Measurements from ENCODE around the gene HNRNPL.
"Not testable (repeated sequence)": the region's sequence is repeated elsewhere in the genome, so short reads cannot be mapped to it uniquely, and the experiment has no call there.

Gene HNRNPL

GRCh38 chr19:38861368-38861767 lies 11.6 kb upstream of the HNRNPL start:
- no peak for TF ChIP-seq GLIS3 (CRISPR knock-in tag; IDR thresholded peaks at IDR 0.05)
- TF ChIP-seq TSHZ2 (CRISPR knock-in tag; IDR thresholded peaks at IDR 0.05) = no peak
- TF ChIP-seq ZFP30 (CRISPR knock-in tag; IDR thresholded peaks at IDR 0.05) = no peak
- no peak for TF ChIP-seq TCF4 (CRISPR knock-in tag; IDR thresholded peaks at IDR 0.05; ENCODE audit: borderline replicate concordance)
- no peak for TF ChIP-seq OSR1 (CRISPR knock-in tag; IDR thresholded peaks at IDR 0.05)
- TF ChIP-seq ESRRG (CRISPR knock-in tag; IDR thresholded peaks at IDR 0.05) = no peak
- no peak for ATAC-seq

GRCh38 chr19:38859631-38860204 lies 9.9 kb upstream of the HNRNPL start:
- ATAC-seq = not testable (repeated sequence)

- TF ChIP-seq TOX (CRISPR knock-in tag; IDR thresholded peaks at IDR 0.05; ENCODE audit: borderline replicate concordance) = no peak
- TF ChIP-seq PATZ1 (CRISPR knock-in tag; IDR thresholded peaks at IDR 0.05; ENCODE audit: borderline replicate concordance) = no peak
- no peak for TF ChIP-seq CREB5 (CRISPR knock-in tag; IDR thresholded peaks at IDR 0.05; ENCODE audit: low read depth)
- TF ChIP-seq ISL1 (CRISPR knock-in tag; IDR thresholded peaks at IDR 0.05) = no peak
- no peak for TF ChIP-seq ZFP3 (CRISPR knock-in tag; IDR thresholded peaks at IDR 0.05)
- no peak for TF ChIP-seq TSHZ2 (CRISPR knock-in tag; IDR thresholded peaks at IDR 0.05)
- TF ChIP-seq ZNF565 (CRISPR knock-in tag; conservative IDR thresholded peaks at IDR 0.05; ENCODE audit: low read depth) = no peak
These were observed 7.0 kb upstream of the HNRNPL start for GRCh38 chr19:38856813-38857212.

GRCh38 chr19:38855751-38856150 lies 6.0 kb upstream of the HNRNPL start:
- ATAC-seq = not testable (repeated sequence)

More at GRCh38 chr19:38856813-38857212, 7.0 kb upstream of the HNRNPL start:
- ATAC-seq = no peak

- ATAC-seq = not testable (repeated sequence)
These were observed 5.2 kb upstream of the HNRNPL start for GRCh38 chr19:38854961-38855360.

GRCh38 chr19:38853214-38853613 lies 3.4 kb upstream of the HNRNPL start:
- TF ChIP-seq BACH2 (CRISPR knock-in tag; IDR thresholded peaks at IDR 0.05; ENCODE audit: borderline replicate concordance) = no peak
- TF ChIP-seq GLIS3 (CRISPR knock-in tag; IDR thresholded peaks at IDR 0.05) = no peak
- no peak for TF ChIP-seq PPARA (CRISPR knock-in tag; IDR thresholded peaks at IDR 0.05; ENCODE audit: borderline replicate concordance)
- TF ChIP-seq TSHZ2 (CRISPR knock-in tag; IDR thresholded peaks at IDR 0.05) = no peak
- TF ChIP-seq CREB5 (CRISPR knock-in tag; IDR thresholded peaks at IDR 0.05; ENCODE audit: low read depth) = no peak
- TF ChIP-seq ZNF70 (CRISPR knock-in tag; IDR thresholded peaks at IDR 0.05) = no peak
- TF ChIP-seq CSRNP3 (CRISPR knock-in tag; IDR thresholded peaks at IDR 0.05) = no peak
- TF ChIP-seq CSDC2 (CRISPR knock-in tag; IDR thresholded peaks at IDR 0.05) = no peak
- no peak for ATAC-seq

Data from SK-N-SH treated with all-trans-retinoic acid at 6 μM for 48 hours (cell line).